ENCODE data around the gene FIBP.

Gene FIBP

DNA sequence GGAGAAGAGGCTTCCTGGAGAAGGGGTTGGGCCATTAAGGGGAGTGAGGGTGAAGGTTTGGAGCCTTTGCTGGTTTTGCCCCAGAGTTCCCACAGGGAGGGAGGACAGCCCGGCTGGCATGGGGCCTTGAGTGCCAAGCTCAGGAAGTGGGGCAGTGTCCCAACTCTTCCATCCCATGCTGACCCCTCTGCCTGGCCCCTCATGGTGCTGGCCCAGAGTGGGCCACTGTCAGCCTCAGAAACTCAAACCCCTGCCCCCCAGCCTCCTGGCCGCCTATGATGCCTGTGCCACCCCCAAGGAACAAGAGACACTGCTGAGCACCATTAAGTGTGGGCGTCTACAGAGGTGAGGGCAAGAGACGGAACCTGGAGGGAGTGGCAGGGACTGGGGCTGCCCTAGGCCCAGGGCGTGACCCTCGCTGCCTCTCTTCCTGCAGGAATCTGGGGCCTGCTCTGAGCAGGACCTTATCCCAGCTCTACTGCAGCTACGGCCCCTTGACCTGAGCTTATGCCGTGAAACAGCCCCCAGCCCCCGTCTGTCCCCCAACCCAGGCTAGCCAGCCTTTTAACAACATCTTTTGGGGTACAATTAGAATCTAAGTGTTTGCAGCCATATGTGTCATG is 22.6 kb downstream of the FIBP start:
- peaks cover 5% of the 10 kb centered on the region for H3K27me3 ChIP-seq (ENCODE audit: control insufficient read depth, insufficient read depth, low read length)
- no peaks in the 10 kb centered on the region for H3K9me3 ChIP-seq (ENCODE audit: control insufficient read depth, low read depth, low read length)
- H3K4me3 ChIP-seq (ENCODE audit: low read length): no peak overlapping the region
- no peak overlapping the region for H3K9ac ChIP-seq (ENCODE audit: low read length)
- H3K36me3 ChIP-seq (ENCODE audit: control insufficient read depth, low read depth, low read length): peaks cover 26% of the 10 kb centered on the region
- no peaks in the 10 kb centered on the region for H3K4me1 ChIP-seq (ENCODE audit: control insufficient read depth, low read depth, low read length)
- H3K27ac ChIP-seq (ENCODE audit: low read length): no peak overlapping the region

DNA sequence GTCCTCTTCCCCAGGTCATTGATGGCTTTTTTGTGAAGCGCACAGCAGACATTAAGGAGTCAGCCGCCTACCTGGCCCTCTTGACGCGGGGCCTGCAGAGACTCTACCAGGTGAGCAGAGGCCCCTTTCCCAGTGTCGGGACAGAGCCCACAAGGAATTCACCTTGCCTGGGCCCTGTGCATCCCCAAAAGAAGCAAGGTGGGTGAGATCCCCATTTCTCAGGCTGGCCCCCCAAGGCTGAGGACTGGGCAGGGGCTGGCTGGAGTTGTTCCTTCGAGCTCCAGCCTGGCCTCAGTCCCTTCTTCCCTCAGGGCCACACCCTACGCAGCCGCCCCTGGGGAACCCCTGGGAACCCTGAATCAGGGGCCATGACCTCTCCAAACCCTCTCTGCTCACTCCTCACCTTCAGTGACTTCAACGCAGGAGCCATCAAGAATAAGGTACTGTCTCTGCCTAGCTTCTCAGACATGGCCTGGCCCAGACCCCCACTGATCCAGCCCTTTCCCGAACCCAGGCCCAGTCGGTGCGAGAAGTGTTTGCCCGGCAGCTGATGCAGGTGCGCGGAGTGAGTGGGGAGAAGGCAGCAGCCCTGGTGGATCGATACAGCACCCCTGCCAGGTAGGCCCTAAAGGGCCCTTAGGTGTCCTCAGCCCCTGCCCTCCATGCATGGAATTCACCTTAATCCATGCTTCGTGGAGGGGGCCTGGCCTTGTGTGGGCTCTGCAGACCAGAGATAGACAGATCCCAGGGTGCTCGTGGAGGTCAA is 23.4 kb downstream of the FIBP start:
- no peaks in the 10 kb centered on the region for H3K9me3 ChIP-seq (ENCODE audit: control insufficient read depth, low read depth, low read length)
- H3K27me3 ChIP-seq (ENCODE audit: control insufficient read depth, insufficient read depth, low read length): peaks cover 5% of the 10 kb centered on the region
- H3K27ac ChIP-seq (ENCODE audit: low read length): no peak overlapping the region
- H3K4me3 ChIP-seq (ENCODE audit: low read length): no peak overlapping the region
- peaks cover 26% of the 10 kb centered on the region for H3K36me3 ChIP-seq (ENCODE audit: control insufficient read depth, low read depth, low read length)
- no peaks in the 10 kb centered on the region for H3K4me1 ChIP-seq (ENCODE audit: control insufficient read depth, low read depth, low read length)
- H3K9ac ChIP-seq (ENCODE audit: low read length): no peak overlapping the region

DNA sequence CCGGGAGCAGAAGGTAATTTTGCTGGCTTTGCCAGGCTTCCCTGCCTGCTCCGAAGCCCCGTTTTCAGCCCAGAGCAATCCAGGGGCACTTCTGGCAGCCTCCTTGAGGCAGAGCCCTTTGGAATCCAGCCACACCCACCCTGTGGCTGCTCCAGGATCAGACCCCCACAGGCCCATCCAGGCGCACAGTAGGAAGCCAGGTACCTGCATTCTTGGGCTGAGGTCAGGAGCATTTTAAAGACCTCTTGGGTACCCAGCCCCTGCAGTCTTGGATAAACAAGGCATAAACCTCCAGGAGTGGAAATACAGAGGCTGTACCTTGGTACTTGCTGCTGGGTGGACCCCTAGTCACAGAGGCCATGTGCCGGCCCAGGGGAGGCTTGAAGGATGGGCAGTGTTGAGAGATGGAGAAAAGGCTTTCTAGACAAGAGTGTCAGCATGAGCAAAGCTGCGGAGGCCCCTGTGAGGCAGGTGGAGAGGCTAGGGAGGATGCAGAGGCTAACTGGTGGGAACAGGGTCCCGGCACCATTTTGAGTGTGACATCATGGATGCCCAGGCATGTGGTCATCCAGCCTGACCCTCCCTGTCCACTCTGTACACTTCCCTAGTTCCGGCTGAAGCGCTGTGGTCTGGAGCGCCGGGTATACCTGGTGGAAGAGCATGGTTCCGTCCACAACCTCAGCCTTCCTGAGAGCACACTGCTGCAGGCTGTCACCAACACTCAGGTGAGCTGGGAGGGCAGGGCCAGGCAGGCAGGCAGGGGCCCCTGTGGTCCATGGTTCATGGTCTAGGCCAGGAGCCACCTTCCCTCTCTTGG is 24.2 kb downstream of the FIBP start:
- no peak overlapping the region for H3K27ac ChIP-seq (ENCODE audit: low read length)
- no peak overlapping the region for H3K9ac ChIP-seq (ENCODE audit: low read length)
- no peaks in the 10 kb centered on the region for H3K9me3 ChIP-seq (ENCODE audit: control insufficient read depth, low read depth, low read length)
- peaks cover 26% of the 10 kb centered on the region for H3K36me3 ChIP-seq (ENCODE audit: control insufficient read depth, low read depth, low read length)
- H3K27me3 ChIP-seq (ENCODE audit: control insufficient read depth, insufficient read depth, low read length): peaks cover 3% of the 10 kb centered on the region
- H3K4me3 ChIP-seq (ENCODE audit: low read length): no peak overlapping the region
- H3K4me1 ChIP-seq (ENCODE audit: control insufficient read depth, low read depth, low read length): no peaks in the 10 kb centered on the region

DNA sequence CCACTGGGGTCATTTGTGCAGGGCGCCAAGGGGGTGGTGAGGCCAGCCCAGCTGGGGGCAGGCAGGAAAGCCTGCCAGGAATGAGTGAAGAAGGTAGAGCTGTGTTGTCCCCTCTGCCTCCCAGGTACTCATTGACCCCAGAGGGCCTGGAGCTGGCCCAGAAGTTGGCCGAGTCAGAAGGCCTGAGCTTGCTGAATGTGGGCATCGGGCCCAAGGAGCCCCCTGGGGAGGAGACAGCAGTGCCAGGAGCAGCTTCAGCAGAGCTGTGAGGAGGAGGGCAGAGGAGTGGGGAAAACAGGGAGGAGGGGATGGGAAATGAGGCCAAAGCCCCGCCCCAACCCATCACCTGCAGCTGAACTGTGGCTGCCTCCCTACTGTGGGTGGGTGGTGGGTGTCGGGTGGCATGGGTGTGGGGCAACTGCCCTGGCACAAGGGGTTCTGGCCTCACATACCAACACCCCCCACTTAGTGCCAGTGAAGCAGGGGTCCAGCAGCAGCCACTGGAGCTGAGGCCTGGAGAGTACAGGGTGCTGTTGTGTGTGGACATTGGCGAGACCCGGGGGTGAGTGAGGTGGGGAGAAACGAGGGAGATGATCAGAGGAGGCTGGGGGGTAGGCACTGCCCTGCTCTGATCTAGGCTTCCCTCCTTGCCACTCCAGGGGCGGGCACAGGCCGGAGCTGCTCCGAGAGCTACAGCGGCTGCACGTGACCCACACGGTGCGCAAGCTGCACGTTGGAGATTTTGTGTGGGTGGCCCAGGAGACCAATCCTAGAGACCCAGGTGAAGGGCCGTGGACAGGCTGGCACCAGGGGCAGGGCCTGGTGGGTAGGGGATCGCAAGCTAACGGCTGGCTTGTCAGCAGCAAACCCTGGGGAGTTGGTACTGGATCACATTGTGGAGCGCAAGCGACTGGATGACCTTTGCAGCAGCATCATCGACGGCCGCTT is 25.1 kb downstream of the FIBP start:
- Histone ChIP-seq H3K4me3 (ENCODE audit: low read length) (no peak overlapping the region), H3K27ac (ENCODE audit: low read length) (no peak overlapping the region), H3K27me3 (ENCODE audit: control insufficient read depth, insufficient read depth, low read length) (no peaks in the 10 kb centered on the region), H3K9ac (ENCODE audit: low read length) (no peak overlapping the region), H3K9me3 (ENCODE audit: control insufficient read depth, low read depth, low read length) (no peaks in the 10 kb centered on the region), H3K4me1 (ENCODE audit: control insufficient read depth, low read depth, low read length) (no peaks in the 10 kb centered on the region), H3K36me3 (ENCODE audit: control insufficient read depth, low read depth, low read length) (peaks cover 26% of the 10 kb centered on the region)

DNA sequence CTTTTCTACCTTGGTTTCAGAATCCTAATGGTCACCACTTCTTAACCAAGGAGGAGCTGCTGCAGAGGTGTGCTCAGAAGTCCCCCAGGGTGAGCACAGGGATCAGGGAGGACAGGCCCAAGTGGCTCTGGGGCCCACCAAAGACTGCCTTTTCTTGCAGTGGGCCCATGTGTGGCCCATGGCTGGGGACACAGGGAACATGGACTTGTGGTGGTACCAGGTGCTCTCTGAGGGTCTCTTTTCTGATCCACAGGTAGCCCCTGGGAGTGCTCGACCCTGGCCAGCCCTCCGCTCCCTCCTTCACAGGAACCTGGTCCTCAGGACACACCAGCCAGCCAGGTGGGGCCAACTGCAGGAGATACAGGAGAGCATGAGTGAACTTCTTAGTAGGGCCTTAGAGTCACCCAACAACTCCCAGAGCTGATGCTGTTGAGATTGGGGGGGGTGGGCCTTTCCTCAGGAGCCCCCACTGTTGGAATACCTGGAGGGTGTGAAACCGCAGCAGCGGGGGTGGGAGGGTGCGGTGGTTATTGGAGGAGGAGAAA is 26.0 kb downstream of the FIBP start:
- Histone ChIP-seq H3K4me1 (ENCODE audit: control insufficient read depth, low read depth, low read length) (no peaks in the 10 kb centered on the region), H3K36me3 (ENCODE audit: control insufficient read depth, low read depth, low read length) (peaks cover 26% of the 10 kb centered on the region), H3K27me3 (ENCODE audit: control insufficient read depth, insufficient read depth, low read length) (no peaks in the 10 kb centered on the region), H3K27ac (ENCODE audit: low read length) (no peak overlapping the region), H3K4me3 (ENCODE audit: low read length) (no peak overlapping the region), H3K9me3 (ENCODE audit: control insufficient read depth, low read depth, low read length) (no peaks in the 10 kb centered on the region), H3K9ac (ENCODE audit: low read length) (no peak overlapping the region)

DNA sequence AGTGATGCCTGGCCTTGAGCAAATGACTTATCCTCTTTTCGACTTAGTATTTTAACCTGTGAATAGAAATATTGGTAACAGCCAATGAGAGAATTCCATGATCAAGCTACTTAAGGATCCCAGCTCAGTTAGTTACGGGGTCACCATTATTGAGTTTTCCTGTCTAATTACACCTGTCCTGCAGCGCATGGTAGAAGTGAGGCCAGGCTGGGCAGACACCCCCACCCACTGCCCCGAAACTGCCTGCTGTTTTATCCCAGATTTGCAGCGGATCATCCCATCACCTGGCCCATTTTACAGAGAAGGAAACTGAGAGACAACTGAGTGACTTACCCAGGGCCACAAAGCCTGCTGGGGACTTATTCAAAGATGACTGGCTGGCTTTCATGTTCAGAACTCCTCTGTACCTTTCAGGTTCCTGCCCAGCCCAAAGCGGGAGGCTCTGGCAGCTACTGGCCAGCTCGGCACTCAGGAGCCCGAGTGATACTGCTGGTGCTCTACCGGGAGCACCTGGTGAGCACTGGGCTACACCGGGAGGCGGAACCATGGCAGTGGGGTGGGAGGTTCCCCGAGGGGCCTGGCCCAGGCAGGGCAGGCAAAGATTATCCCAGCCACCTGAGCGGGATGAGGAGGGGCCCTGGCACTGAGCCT is 26.6 kb downstream of the FIBP start:
- Histone ChIP-seq H3K9ac (ENCODE audit: low read length) (peak overlapping the region; percentile 86), H3K9me3 (ENCODE audit: control insufficient read depth, low read depth, low read length) (no peaks in the 10 kb centered on the region), H3K4me1 (ENCODE audit: control insufficient read depth, low read depth, low read length) (no peaks in the 10 kb centered on the region), H3K27me3 (ENCODE audit: control insufficient read depth, insufficient read depth, low read length) (no peaks in the 10 kb centered on the region), H3K4me3 (ENCODE audit: low read length) (peak overlapping the region; percentile 86), H3K36me3 (ENCODE audit: control insufficient read depth, low read depth, low read length) (peaks cover 26% of the 10 kb centered on the region), H3K27ac (ENCODE audit: low read length) (no peak overlapping the region)

DNA sequence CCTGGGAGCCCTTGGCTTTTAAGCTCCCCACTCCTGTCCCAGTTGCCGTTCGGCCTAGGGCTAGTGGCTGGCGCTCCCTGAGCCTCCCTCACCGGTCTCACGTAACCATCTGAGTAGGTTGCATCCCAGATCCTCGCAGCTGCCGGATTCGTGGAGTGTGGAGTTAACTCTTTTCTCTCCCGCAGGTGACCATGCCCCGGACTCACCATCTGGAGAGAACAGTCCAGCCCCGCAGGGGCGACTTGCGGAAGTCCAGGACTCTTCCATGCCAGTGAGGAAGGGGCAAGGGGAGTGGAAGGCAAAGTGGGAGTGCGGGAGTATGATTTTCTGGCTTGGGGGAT is 27.1 kb downstream of the FIBP start:
- peaks cover 2% of the 10 kb centered on the region for H3K4me1 ChIP-seq (ENCODE audit: control insufficient read depth, low read depth, low read length)
- peak overlapping the region; percentile 86 for H3K9ac ChIP-seq (ENCODE audit: low read length)
- peaks cover 28% of the 10 kb centered on the region for H3K36me3 ChIP-seq (ENCODE audit: control insufficient read depth, low read depth, low read length)
- H3K9me3 ChIP-seq (ENCODE audit: control insufficient read depth, low read depth, low read length): no peaks in the 10 kb centered on the region
- peak overlapping the region; percentile 8 for H3K27ac ChIP-seq (ENCODE audit: low read length)
- no peaks in the 10 kb centered on the region for H3K27me3 ChIP-seq (ENCODE audit: control insufficient read depth, insufficient read depth, low read length)
- H3K4me3 ChIP-seq (ENCODE audit: low read length): peak overlapping the region; percentile 86

DNA sequence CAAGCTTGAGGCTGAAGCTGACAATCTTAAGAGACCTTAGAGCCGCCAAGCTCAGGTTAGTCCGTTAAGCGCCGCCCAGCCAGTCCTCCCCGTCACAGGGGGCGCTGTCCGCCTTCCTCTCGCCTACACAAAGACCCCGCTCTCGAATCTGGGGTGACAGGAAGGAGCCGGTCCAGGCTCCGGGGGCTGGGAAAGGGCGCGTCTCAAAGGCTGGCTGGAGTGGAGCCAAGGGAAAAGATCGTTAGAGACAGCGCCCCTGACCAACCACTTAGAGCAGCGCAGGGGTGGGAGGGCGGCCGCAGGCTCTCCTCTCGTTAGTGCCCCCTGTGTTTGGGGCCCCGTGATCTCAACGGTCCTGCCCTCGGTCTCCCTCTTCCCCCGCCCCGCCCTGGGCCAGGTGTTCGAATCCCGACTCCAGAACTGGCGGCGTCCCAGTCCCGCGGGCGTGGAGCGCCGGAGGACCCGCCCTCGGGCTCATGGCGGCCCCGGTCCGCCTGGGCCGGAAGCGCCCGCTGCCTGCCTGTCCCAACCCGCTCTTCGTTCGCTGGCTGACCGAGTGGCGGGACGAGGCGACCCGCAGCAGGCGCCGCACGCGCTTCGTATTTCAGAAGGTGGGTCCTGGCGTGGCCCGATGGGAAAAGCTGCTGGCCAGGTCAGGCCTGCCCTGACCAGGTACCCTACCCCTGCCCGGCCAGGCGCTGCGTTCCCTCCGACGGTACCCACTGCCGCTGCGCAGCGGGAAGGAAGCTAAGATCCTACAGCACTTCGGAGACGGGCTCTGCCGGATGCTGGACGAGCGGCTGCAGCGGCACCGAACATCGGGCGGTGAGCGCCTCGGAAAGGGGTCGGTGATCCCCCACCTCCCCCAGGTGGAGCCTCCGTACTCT is 27.8 kb downstream of the FIBP start, which contains the start of gene MUS81:
Gene MUS81, plus strand, starts transcription at position 156 of the 887 bp plus-strand sequence. Its CDS starts 321 bp downstream, at position 477.
- Histone ChIP-seq H3K9ac (ENCODE audit: low read length) (peak within 1 kb of the TSS; percentile 86), H3K27ac (ENCODE audit: low read length) (peak within 1 kb of the TSS; percentile 93), H3K9me3 (ENCODE audit: control insufficient read depth, low read depth, low read length) (no peaks in the 10 kb centered on the region), H3K4me3 (ENCODE audit: low read length) (peak within 1 kb of the TSS; percentile 86), H3K27me3 (ENCODE audit: control insufficient read depth, insufficient read depth, low read length) (no peaks in the 10 kb centered on the region), H3K4me1 (ENCODE audit: control insufficient read depth, low read depth, low read length) (peaks cover 4% of the 10 kb centered on the region), H3K36me3 (ENCODE audit: control insufficient read depth, low read depth, low read length) (peaks cover 31% of the 10 kb centered on the region)

DNA sequence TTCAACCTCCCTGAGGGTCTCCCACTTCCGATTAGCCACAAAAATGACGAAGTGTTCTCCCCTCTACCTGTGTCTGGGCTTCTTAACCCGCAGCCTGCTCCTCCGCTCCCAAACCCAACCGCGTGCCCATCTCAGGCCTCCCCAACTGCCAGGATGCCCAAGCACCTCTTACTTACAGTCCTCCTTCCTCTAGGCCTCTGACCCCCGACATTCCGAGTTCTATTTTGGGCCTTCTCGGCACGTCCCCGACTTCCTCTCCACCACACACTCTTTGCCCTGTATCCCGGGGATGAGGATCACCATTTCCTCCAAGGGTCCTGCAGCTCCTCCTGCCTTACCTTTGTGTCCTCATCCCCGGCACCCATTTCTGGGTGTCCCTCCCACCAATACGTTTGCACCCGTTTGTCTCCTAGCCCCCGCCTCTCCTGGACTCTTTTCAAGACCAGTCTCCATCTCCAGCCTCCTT is 28.4 kb downstream of the FIBP start:
- Histone ChIP-seq H3K9me3 (ENCODE audit: control insufficient read depth, low read depth, low read length) (no peaks in the 10 kb centered on the region), H3K36me3 (ENCODE audit: control insufficient read depth, low read depth, low read length) (peaks cover 31% of the 10 kb centered on the region), H3K27ac (ENCODE audit: low read length) (peak overlapping the region; percentile 93), H3K4me3 (ENCODE audit: low read length) (peak overlapping the region; percentile 86), H3K9ac (ENCODE audit: low read length) (peak overlapping the region; percentile 86), H3K27me3 (ENCODE audit: control insufficient read depth, insufficient read depth, low read length) (no peaks in the 10 kb centered on the region), H3K4me1 (ENCODE audit: control insufficient read depth, low read depth, low read length) (peaks cover 4% of the 10 kb centered on the region)
